ENCODE results near the gene WDR46.
A peak's percentile ranks its signal among the peaks of the same experiment; 100 is the strongest.

Gene WDR46, protein sequence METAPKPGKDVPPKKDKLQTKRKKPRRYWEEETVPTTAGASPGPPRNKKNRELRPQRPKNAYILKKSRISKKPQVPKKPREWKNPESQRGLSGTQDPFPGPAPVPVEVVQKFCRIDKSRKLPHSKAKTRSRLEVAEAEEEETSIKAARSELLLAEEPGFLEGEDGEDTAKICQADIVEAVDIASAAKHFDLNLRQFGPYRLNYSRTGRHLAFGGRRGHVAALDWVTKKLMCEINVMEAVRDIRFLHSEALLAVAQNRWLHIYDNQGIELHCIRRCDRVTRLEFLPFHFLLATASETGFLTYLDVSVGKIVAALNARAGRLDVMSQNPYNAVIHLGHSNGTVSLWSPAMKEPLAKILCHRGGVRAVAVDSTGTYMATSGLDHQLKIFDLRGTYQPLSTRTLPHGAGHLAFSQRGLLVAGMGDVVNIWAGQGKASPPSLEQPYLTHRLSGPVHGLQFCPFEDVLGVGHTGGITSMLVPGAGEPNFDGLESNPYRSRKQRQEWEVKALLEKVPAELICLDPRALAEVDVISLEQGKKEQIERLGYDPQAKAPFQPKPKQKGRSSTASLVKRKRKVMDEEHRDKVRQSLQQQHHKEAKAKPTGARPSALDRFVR

DNA sequence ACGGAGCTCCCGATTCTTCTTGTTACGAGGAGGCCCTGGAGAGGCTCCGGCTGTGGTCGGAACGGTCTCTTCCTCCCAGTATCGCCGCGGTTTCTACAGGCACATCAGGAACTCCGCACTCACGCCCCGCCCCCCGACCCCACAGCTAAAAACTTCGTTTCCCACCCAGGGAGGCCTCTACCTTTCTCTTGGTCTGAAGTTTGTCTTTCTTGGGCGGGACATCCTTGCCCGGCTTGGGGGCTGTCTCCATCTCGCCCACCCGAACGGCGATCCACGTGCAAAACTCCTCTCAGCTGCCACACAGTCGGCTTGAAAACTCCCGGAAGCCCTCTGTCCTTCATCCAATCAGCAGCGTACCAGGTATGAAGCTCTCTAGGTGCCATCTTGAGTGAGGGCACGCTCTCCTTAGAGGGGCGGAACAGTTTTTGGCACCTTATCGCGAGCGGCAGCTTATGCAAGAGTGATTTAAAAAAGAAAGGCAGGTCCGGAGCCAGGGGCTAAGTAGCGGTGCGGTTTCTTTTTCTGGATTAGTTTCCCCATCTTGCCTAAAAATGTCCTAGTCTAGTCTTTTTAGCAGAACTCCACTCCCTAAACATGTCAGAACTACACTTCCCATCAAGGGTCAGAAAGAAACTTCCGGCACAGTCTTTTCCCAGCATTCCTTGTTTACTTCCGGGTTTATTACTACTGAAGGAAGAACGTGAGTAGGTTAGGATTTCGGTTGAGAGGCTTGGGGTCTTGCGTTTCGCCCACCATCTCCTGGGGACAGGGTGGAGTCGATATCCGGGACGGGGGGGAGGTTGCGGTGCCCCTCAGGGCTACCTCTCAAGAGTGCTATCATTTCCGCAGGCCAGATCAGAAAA lies at the start of gene WDR46, which contains the start of gene PFDN6:
Gene WDR46 (minus strand): TSS at position 319 of the 863 bp plus-strand sequence. CDS start 69 bp downstream, at position 250.
Gene PFDN6 (plus strand): TSS at position 681 of the 863 bp plus-strand sequence. CDS start 256 bp downstream, outside the sequence.
- H3K36me3 Mint-ChIP-seq (ENCODE audit: low read depth): peaks cover 94% of the 10 kb centered on the region
- no peaks in the 10 kb centered on the region for H3K27me3 Mint-ChIP-seq
- H3K4me3 Mint-ChIP-seq: peak within 1 kb of the TSS; percentile 98
- H3K27ac Mint-ChIP-seq: peak within 1 kb of the TSS; percentile 98
- H3K9me3 Mint-ChIP-seq: no peaks in the 10 kb centered on the region
- DNase-seq: peak; percentile 85
- H3K4me1 Mint-ChIP-seq (ENCODE audit: low read depth): peaks cover 43% of the 10 kb centered on the region

DNA sequence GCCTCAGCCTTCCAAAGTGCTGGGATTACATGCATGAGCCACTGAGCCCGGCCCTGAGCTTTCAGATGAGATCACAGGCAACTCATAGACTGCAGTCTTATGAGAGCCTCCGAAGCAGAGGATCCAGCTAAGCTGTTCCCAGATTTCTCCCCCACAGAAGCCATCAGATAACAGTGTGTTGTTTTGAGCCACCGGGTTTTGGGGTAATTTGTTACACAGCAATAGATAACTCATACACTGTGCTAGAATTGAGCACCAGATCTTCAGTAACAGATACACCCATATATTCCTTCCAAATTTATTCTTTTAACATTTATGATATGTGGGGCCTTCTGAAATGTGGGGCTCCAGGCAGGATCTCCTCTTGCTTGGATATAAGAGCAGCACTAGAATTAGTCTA lies 47.5 kb upstream of the WDR46 start:
- Mint-ChIP-seq H3K9me3 (no peaks in the 10 kb centered on the region), H3K4me3 (no peak overlapping the region), H3K27me3 (no peaks in the 10 kb centered on the region), H3K4me1 (ENCODE audit: low read depth) (peaks cover 15% of the 10 kb centered on the region), H3K27ac (no peak overlapping the region), H3K36me3 (ENCODE audit: low read depth) (no peaks in the 10 kb centered on the region)
- no peak for DNase-seq

DNA sequence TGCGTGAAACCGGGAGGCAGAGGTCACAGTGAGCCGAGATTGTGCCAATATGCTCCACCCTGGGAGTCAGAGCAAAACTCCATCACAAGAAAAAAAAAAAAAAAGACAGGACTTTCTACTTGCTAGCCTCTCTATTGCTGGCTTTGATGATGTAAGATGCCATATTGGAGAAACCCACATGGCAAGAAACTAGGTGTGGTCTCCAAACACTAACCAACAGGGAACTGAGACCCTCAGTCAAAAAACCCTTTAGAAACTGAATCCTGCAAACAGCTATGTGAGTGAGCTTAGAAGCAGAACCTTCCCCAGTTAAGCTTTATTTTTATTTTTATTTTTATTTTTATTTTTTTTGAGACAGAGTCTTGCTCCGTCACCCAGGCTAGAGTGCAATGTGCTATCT lies 46.9 kb upstream of the WDR46 start:
- no peaks in the 10 kb centered on the region for H3K27me3 Mint-ChIP-seq
- DNase-seq: no peak
- peaks cover 15% of the 10 kb centered on the region for H3K4me1 Mint-ChIP-seq (ENCODE audit: low read depth)
- H3K4me3 Mint-ChIP-seq: no peak overlapping the region
- H3K27ac Mint-ChIP-seq: no peak overlapping the region
- no peaks in the 10 kb centered on the region for H3K36me3 Mint-ChIP-seq (ENCODE audit: low read depth)
- no peaks in the 10 kb centered on the region for H3K9me3 Mint-ChIP-seq

DNA sequence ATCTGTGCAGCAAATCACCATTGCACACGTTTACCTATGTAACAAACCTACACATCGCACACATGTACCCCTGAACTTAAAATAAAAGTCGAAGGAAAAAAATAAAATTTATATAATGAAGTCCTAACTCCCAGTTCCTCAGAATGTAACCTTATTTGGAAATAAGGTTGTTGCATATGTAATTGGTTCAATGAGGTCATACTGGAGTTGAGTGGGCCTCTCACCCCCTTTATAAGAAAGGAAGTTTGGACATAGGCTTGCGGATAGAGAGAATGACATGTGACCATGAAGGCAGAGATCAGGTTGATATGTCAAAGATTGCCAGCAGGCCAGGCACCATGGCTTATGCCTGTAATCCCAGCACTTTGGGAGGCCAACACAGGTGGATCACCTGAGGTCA lies 44.6 kb upstream of the WDR46 start:
- Mint-ChIP-seq H3K9me3 (no peaks in the 10 kb centered on the region), H3K4me3 (no peak overlapping the region), H3K4me1 (ENCODE audit: low read depth) (peaks cover 15% of the 10 kb centered on the region), H3K36me3 (ENCODE audit: low read depth) (no peaks in the 10 kb centered on the region), H3K27ac (peak overlapping the region; percentile 29), H3K27me3 (no peaks in the 10 kb centered on the region)
- no peak for DNase-seq

DNA sequence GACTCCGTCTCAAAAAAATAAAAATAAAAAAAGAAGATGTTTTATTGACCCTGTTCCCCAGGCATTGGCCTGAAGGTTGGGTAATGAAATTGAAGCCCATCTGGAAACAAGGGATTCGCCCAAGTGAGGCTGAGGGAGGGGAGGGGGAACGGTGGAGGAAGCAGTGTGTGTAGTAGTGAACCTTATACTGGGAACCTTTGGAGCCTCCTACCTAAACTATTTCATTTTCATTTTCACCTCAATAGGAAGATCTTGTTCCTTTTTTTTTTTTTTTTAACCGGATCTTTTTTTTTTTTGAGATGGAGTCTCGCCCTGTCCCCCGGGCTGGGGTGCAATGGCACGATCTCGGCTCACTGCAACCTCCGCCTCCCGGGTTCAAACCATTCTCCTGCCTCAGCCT lies 41.7 kb upstream of the WDR46 start:
- DNase-seq: no peak
- no peaks in the 10 kb centered on the region for H3K27me3 Mint-ChIP-seq
- no peaks in the 10 kb centered on the region for H3K36me3 Mint-ChIP-seq (ENCODE audit: low read depth)
- H3K4me3 Mint-ChIP-seq: no peak overlapping the region
- H3K9me3 Mint-ChIP-seq: no peaks in the 10 kb centered on the region
- H3K4me1 Mint-ChIP-seq (ENCODE audit: low read depth): peaks cover 15% of the 10 kb centered on the region
- no peak overlapping the region for H3K27ac Mint-ChIP-seq

DNA sequence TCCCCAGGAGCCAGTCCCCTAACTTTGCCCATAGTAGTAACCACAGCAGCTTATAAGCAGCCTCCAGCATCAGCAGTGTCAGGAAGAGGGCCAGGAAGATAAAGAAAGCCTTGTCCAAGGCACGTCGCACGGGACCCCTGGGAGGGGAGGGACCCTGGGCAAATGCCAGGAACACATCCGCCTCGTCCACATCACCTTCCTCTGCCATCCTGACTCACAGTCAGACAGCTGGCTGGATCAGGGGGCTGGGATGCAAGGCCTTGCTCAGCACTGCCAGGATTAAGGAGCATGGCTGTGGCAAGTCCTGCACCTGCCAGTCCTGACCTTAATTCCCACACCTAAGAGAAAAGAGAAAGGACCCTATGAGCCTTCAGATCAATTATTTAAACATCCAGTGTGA lies 40.0 kb upstream of the WDR46 start:
- Mint-ChIP-seq H3K4me1 (ENCODE audit: low read depth) (peaks cover 16% of the 10 kb centered on the region), H3K27ac (no peak overlapping the region), H3K4me3 (no peak overlapping the region), H3K36me3 (ENCODE audit: low read depth) (no peaks in the 10 kb centered on the region), H3K9me3 (no peaks in the 10 kb centered on the region), H3K27me3 (no peaks in the 10 kb centered on the region)
- DNase-seq: no peak

DNA sequence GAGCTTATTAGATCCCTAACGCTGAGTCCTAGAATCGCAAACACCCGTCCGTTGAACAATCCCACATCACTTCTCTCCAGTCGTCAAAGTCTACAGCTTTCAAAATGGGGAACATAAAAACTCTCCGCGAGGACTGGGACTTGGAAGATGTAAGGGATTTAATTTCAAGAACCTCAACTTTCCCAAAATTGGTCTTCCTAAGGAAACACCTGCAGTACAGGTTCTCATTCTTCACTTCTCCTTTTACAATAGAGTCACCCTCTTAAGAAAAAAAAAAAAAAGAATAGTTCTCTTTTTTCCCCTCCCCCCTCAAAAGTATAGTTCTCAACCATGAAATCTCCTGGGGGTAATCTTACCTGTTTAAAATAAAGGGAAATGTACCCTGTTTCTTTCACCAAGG lies 35.1 kb upstream of the WDR46 start:
- Mint-ChIP-seq H3K27ac (peak overlapping the region; percentile 98), H3K9me3 (no peaks in the 10 kb centered on the region), H3K4me1 (ENCODE audit: low read depth) (peaks cover 42% of the 10 kb centered on the region), H3K27me3 (no peaks in the 10 kb centered on the region), H3K4me3 (peak overlapping the region; percentile 92), H3K36me3 (ENCODE audit: low read depth) (peaks cover 46% of the 10 kb centered on the region)
- no peak for DNase-seq

DNA sequence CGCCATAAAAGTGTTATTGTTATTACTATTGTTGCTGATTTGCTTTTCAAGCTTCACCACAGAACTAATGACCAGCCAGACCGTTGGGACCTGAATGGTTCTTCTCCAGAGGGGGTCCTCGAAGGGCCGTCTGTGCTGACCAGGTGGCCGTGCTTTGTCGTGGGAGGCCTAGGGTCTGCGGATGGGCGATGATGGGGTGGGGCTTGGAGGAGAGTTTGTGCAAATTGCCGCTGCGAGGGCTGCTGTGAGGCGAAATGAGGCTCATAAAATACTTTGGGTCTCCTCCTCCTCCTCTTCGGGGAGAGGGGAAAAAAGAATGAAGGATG lies 34.5 kb upstream of the WDR46 start:
- no peaks in the 10 kb centered on the region for H3K9me3 Mint-ChIP-seq
- H3K27ac Mint-ChIP-seq: peak overlapping the region; percentile 98
- H3K4me1 Mint-ChIP-seq (ENCODE audit: low read depth): peaks cover 47% of the 10 kb centered on the region
- H3K36me3 Mint-ChIP-seq (ENCODE audit: low read depth): peaks cover 52% of the 10 kb centered on the region
- H3K27me3 Mint-ChIP-seq: no peaks in the 10 kb centered on the region
- no peak for DNase-seq
- H3K4me3 Mint-ChIP-seq: peak overlapping the region; percentile 92

DNA sequence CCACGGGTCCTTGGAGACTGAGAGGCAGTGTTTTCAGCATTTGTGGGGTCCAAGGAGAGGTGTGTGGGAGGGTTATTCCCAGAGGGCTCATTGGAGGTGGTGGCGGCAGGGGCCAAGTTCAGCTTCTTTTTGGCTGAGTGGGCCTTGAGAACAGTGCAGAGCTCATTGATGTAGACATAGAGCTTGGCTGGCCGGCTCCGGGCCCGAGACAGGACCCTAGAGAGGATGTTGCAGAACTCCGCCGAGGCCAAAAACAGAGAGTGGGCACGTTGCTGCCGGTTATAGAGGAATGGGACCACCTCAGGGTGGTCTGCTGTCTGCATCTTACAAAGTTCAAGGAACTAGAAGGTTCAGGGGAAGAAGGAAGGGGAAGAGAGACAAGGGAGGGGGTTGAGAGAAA lies 32.2 kb upstream of the WDR46 start:
- Mint-ChIP-seq H3K36me3 (ENCODE audit: low read depth) (peaks cover 69% of the 10 kb centered on the region), H3K27ac (peak overlapping the region; percentile 98), H3K4me1 (ENCODE audit: low read depth) (peaks cover 64% of the 10 kb centered on the region), H3K9me3 (no peaks in the 10 kb centered on the region), H3K27me3 (no peaks in the 10 kb centered on the region), H3K4me3 (peak overlapping the region; percentile 92)
- no peak for DNase-seq

DNA sequence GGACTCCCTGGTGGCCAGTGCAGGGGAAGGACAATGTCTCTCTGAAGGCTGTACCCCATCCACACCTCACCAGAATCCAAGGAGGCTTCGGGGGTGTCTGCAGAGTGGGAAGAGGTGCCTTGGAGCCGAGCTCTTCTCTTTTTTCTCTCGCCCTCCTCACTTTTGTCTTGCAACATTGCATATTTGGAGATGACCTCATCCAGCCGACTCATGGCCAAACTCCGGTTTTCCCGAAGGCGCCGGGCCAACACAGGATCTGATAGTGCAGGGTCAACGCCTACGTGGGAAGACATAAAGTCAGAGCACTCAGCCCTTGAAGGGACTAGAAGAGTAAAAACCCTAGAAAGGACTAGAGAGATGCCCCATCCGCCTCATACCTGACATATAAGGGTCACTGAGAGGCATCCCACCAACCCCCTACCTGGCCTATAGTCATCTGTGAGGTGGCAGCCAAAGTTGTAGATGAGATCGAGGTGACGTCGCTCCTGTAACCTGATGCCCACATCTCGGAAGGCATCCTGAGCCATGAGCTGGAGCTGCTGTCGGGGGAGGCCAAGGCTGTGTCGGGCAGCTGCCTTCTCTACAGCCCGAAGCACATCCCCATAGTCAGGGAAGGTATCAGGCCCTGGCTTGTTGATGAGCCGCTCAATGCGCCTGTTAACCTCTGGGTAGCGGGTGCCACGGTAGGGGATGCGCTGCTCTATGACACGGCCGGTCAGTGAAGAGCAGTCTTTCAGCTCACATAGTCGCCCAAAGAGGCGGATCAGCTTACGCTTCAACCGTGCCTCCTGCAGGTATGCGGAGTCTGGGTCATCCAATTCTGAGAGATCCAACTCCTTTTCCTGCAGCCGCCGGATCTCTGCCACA lies 31.5 kb upstream of the WDR46 start:
- H3K4me3 Mint-ChIP-seq: peak overlapping the region; percentile 92
- no peak for DNase-seq
- H3K27ac Mint-ChIP-seq: peak overlapping the region; percentile 98
- H3K4me1 Mint-ChIP-seq (ENCODE audit: low read depth): peaks cover 71% of the 10 kb centered on the region
- H3K9me3 Mint-ChIP-seq: no peaks in the 10 kb centered on the region
- peaks cover 74% of the 10 kb centered on the region for H3K36me3 Mint-ChIP-seq (ENCODE audit: low read depth)
- H3K27me3 Mint-ChIP-seq: no peaks in the 10 kb centered on the region

DNA sequence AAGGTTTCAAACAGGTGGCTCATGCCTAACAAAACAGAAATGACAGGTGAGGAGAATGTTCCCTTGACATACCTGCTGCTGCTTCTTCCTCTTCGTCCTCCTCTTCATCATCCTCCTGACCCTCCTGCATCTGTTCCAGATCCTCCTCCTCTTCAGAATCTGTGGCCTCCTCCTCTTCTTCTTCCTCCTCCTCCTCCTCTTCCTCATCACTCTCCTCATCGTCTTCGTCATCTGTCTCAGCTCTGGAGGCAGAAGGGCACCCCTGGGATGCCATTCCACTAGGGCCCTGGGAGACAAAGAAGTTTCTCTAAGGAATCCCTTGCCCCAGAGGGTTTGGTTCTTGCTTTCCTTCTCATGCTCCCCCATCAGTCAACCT lies 30.9 kb upstream of the WDR46 start:
- peak overlapping the region; percentile 98 for H3K27ac Mint-ChIP-seq
- H3K27me3 Mint-ChIP-seq: no peaks in the 10 kb centered on the region
- no peaks in the 10 kb centered on the region for H3K9me3 Mint-ChIP-seq
- peak overlapping the region; percentile 90 for H3K4me3 Mint-ChIP-seq
- H3K36me3 Mint-ChIP-seq (ENCODE audit: low read depth): peaks cover 74% of the 10 kb centered on the region
- DNase-seq: no peak
- H3K4me1 Mint-ChIP-seq (ENCODE audit: low read depth): peaks cover 77% of the 10 kb centered on the region

DNA sequence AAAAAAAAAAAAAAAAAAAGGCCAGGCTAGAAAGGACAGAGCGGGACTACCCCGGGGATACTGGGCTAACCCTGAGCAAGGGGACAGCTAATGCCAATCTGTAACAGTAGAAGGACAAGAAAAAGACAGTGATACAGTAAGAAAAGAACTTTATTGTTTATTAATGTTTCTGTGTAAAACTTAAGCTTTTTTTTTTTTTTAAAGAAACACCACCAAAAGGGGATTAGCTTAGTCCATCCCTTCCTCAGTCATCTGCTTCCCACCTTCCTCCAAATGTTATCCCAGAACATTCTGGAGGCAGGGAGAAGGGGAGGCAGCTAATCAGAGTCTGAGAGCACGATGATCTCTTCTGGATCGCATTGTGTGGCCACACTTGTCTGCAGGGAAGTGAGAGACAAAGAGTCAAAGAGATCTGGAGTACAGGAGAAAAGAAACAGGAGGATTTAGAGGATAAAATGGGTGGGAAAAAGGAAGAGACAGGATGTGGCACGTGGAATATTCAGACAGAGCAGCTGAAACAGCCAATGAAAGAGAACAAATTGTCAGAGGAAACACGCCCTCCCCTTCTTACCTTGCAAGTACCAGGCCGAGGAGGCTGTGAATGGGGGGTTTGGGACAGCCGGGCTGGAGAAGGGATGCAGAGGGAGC lies 29.5 kb upstream of the WDR46 start:
- Mint-ChIP-seq H3K4me1 (ENCODE audit: low read depth) (peaks cover 74% of the 10 kb centered on the region), H3K4me3 (peak overlapping the region; percentile 90), H3K27ac (peak overlapping the region; percentile 98), H3K36me3 (ENCODE audit: low read depth) (peaks cover 79% of the 10 kb centered on the region), H3K9me3 (no peaks in the 10 kb centered on the region), H3K27me3 (no peaks in the 10 kb centered on the region)
- no peak for DNase-seq

DNA sequence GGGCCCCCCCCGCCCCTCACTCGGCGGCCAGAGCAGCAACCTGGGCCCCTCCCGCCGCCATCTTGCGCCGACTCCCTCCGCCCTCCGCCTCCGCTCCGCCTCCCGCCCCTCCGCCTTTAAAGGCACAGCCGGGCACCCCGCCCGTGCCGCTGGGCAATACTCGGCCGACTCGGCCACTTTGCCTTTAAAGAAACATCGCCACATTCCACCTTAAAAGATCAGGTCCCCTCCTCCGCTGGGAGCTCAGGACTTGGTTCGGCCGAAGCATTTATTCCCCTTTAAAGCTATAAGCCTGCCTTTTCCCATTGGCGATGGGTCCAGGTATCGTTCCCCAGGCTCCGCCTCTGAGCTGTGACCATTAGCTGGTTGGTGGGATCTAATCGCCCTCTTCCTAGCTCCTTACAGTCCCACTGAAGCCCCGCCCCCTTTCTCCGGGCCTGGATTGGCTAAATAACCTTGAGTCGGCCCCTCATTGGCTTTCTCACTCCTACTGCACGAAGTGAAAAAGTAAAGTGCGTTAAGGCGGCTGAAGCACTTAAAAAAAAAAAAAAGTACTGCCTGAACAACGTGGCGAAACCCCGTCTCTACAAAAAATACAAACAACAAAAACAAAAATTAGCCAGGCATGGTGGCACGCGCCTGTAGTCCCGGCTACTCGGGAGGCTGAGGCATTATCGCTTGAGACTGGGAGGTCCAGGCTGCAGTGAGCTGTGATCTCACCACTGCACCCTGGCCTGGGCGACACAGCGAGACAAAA lies 28.8 kb upstream of the WDR46 start, which contains the start of gene ZBTB22:
Gene ZBTB22 (minus strand): TSS at position 76 of the 757 bp plus-strand sequence. CDS start 828 bp downstream, outside the sequence.
- Mint-ChIP-seq H3K4me1 (ENCODE audit: low read depth) (peaks cover 72% of the 10 kb centered on the region), H3K27ac (peak within 1 kb of the TSS; percentile 98), H3K9me3 (no peaks in the 10 kb centered on the region), H3K27me3 (no peaks in the 10 kb centered on the region), H3K4me3 (peak within 1 kb of the TSS; percentile 99), H3K36me3 (ENCODE audit: low read depth) (peaks cover 79% of the 10 kb centered on the region)
- peak; percentile 96 for DNase-seq
